ENCODE measurements around the gene WRAP53. TPM values are rescaled to one million over a fixed set of nuclear protein-coding genes. Genes with fewer than 3 reads are reported as not detected.

The WRAP53 gene
- total RNA-seq, 1 donor from 2014 or later, result 19.5 TPM

- Mint-ChIP-seq H3K4me1 (ENCODE audit: low read depth, unreplicated experiment) (no peaks in the 10 kb centered on the region), H3K4me3 (ENCODE audit: unreplicated experiment) (no peak overlapping the region)
- DNase-seq, result no peak
Observed at GRCh38 chr17:7677388-7678067, 10.7 kb upstream of the WRAP53 start.

GRCh38 chr17:7684851-7685532, 3.3 kb upstream of the WRAP53 start:
- H3K27me3 Mint-ChIP-seq (ENCODE audit: unreplicated experiment), result peaks cover 14% of the 10 kb centered on the region
- peaks cover 6% of the 10 kb centered on the region for H3K4me1 Mint-ChIP-seq (ENCODE audit: low read depth, unreplicated experiment)
- no peak for TF ChIP-seq CTCF (IDR thresholded peaks at IDR 0.05; ENCODE audit: partially characterized antibody, unreplicated experiment)
- peak overlapping the region; percentile 100 for H3K27ac Mint-ChIP-seq (ENCODE audit: unreplicated experiment)
- H3K36me3 Mint-ChIP-seq (ENCODE audit: unreplicated experiment), result no peaks in the 10 kb centered on the region
- H3K9me3 Mint-ChIP-seq (ENCODE audit: unreplicated experiment), result peaks cover 9% of the 10 kb centered on the region
- no peak for DNase-seq
- peak overlapping the region; percentile 98 for H3K4me3 Mint-ChIP-seq (ENCODE audit: unreplicated experiment)

More at GRCh38 chr17:7677388-7678067, 10.7 kb upstream of the WRAP53 start:
- peaks cover 2% of the 10 kb centered on the region for H3K27me3 Mint-ChIP-seq (ENCODE audit: unreplicated experiment)
- no peak for TF ChIP-seq CTCF (IDR thresholded peaks at IDR 0.05; ENCODE audit: partially characterized antibody, unreplicated experiment)
- peaks cover 10% of the 10 kb centered on the region for H3K36me3 Mint-ChIP-seq (ENCODE audit: unreplicated experiment)
- no peak overlapping the region for H3K27ac Mint-ChIP-seq (ENCODE audit: unreplicated experiment)
- H3K9me3 Mint-ChIP-seq (ENCODE audit: unreplicated experiment), result no peaks in the 10 kb centered on the region

- H3K27ac Mint-ChIP-seq (ENCODE audit: unreplicated experiment), result peak overlapping the region; percentile 100
- H3K27me3 Mint-ChIP-seq (ENCODE audit: unreplicated experiment), result peaks cover 14% of the 10 kb centered on the region
- no peak for TF ChIP-seq CTCF (IDR thresholded peaks at IDR 0.05; ENCODE audit: partially characterized antibody, unreplicated experiment)
- peak overlapping the region; percentile 98 for H3K4me3 Mint-ChIP-seq (ENCODE audit: unreplicated experiment)
- DNase-seq, result peak; percentile 93
- no peaks in the 10 kb centered on the region for H3K36me3 Mint-ChIP-seq (ENCODE audit: unreplicated experiment)
- H3K9me3 Mint-ChIP-seq (ENCODE audit: unreplicated experiment), result peaks cover 9% of the 10 kb centered on the region
- H3K4me1 Mint-ChIP-seq (ENCODE audit: low read depth, unreplicated experiment), result peaks cover 6% of the 10 kb centered on the region
Observed at GRCh38 chr17:7685533-7686221, 2.6 kb upstream of the WRAP53 start.

- TF ChIP-seq CTCF (IDR thresholded peaks at IDR 0.05; ENCODE audit: partially characterized antibody, unreplicated experiment), result no peak
- Mint-ChIP-seq H3K27ac (ENCODE audit: unreplicated experiment) (peak overlapping the region; percentile 100), H3K9me3 (ENCODE audit: unreplicated experiment) (peaks cover 9% of the 10 kb centered on the region), H3K4me3 (ENCODE audit: unreplicated experiment) (peak overlapping the region; percentile 98), H3K27me3 (ENCODE audit: unreplicated experiment) (peaks cover 14% of the 10 kb centered on the region), H3K36me3 (ENCODE audit: unreplicated experiment) (no peaks in the 10 kb centered on the region), H3K4me1 (ENCODE audit: low read depth, unreplicated experiment) (peaks cover 6% of the 10 kb centered on the region)
- peak; percentile 78 for DNase-seq
Observed at GRCh38 chr17:7686222-7687071, 1.8 kb upstream of the WRAP53 start.

Data from glutamatergic neuron (in vitro differentiated cells).